Caco-2 (cell line): ENCODE data around the gene NME3. TPM values are rescaled to one million over a fixed set of nuclear protein-coding genes. Genes with fewer than 3 reads are reported as not detected.

ENCODE experiments used
- BruUV-seq: library from RNA; stranded (reverse); fragments of 400-500 nt; replicated peaks from 2 replicates; lab custom pipeline; 2021; lab: Mats Ljungman, UMichigan
- CTCF ChIA-PET: fragments of 300-600 bp; sonication (Branson Sonifier 250); formaldehyde crosslinking; loops from one replicate; lab custom pipeline; 2022; ENCODE audit warnings: antibody characterized with exemption; lab: Charles Lee
- POLR2A ChIA-PET: fragments of 300-600 bp; sonication (Branson Sonifier 250); formaldehyde crosslinking; loops from one replicate; lab custom pipeline; 2022; ENCODE audit warnings: antibody characterized with exemption; lab: Charles Lee
- DNase-seq, 2 experiments: peaks; one replicate each; pipeline versions ENCODE4 v3.0.0 to v3.0.0-alpha.2; 2020 to 2022
- H3K27me3 ChIP-seq: replicated peaks from 2 replicates; pipeline ENCODE4 v1.6.0; 2011; ENCODE audit warnings: low read length; ENCODE audit not compliant: control insufficient read depth, insufficient read depth
- H3K36me3 ChIP-seq: 2 replicates; pipeline ENCODE4 v1.5.1; 2011; ENCODE audit warnings: low read length; ENCODE audit not compliant: control insufficient read depth, insufficient read depth
- H3K4me1 ChIP-seq: fragments of 250-450 bp; sonication (Bioruptor Pico); 2 replicates; pipeline ENCODE4 v1.5.1; 2020; ENCODE audit warnings: mild to moderate bottlenecking
- H3K4me3 ChIP-seq: 2 replicates; pipeline ENCODE4 v1.5.1; 2011; ENCODE audit warnings: low read depth, mild to moderate bottlenecking, control low read depth, low read length
- H3K9me3 ChIP-seq: fragments of 250-450 bp; sonication (Bioruptor Pico); 2 replicates; pipeline ENCODE4 v1.5.1; 2020; ENCODE audit warnings: mild to moderate bottlenecking, moderate library complexity
- H3K27ac Mint-ChIP-seq: one replicate; pipeline ENCODE4 v1.8.0; 2022; ENCODE audit warnings: mixed read lengths; ENCODE audit not compliant: unreplicated experiment
- H3K27me3 Mint-ChIP-seq: one replicate; pipeline ENCODE4 v1.8.0; 2022; ENCODE audit warnings: mixed read lengths; ENCODE audit not compliant: insufficient read depth, unreplicated experiment
- H3K36me3 Mint-ChIP-seq: one replicate; pipeline ENCODE4 v1.8.0; 2022; ENCODE audit warnings: mild to moderate bottlenecking, mixed read lengths; ENCODE audit not compliant: insufficient read depth, unreplicated experiment
- H3K4me1 Mint-ChIP-seq: one replicate; pipeline ENCODE4 v1.8.0; 2022; ENCODE audit warnings: low read depth, mixed read lengths; ENCODE audit not compliant: unreplicated experiment
- H3K4me3 Mint-ChIP-seq: one replicate; pipeline ENCODE4 v1.8.0; 2022; ENCODE audit warnings: mild to moderate bottlenecking, moderate library complexity, mixed read lengths; ENCODE audit not compliant: unreplicated experiment
- H3K9me3 Mint-ChIP-seq: one replicate; pipeline ENCODE4 v1.8.0; 2022; ENCODE audit warnings: mixed read lengths; ENCODE audit not compliant: unreplicated experiment
- intact Hi-C: fragments of 100-400 bp; cut with micrococcal nuclease; formaldehyde crosslinking; loops from one replicate; pipeline ENCODE4 v1.10.0; 2022; ENCODE audit not compliant: unreplicated experiment
- total RNA-seq: library from RNA; stranded (reverse); gene quantifications from 2 replicates; pipeline ENCODE4 v1.2.3, GENCODE V29; 2022
- TF ChIP-seq, protein P1 (sequence below), 2 experiments: fragments of 200-600 bp in 1 of 2; IDR thresholded peaks; 1 replicate in 1 of 2; 2 replicates in 1 of 2; pipeline versions ENCODE4 v1.5.1 to v1.8.0; 2011 to 2022; ENCODE audit warnings: antibody characterized with exemption in 1 of 2, control low read depth in 1 of 2, inconsistent platforms in 1 of 2, low read depth in 1 of 2, low read length in 1 of 2, mild to moderate bottlenecking in 1 of 2, moderate library complexity in 1 of 2; ENCODE audit not compliant: insufficient read depth in 1 of 2, severe bottlenecking in 1 of 2, unreplicated experiment in 1 of 2

The NME3 gene
- total RNA-seq, 1 experiment from 2014 or later = 7.0 TPM

DNA sequence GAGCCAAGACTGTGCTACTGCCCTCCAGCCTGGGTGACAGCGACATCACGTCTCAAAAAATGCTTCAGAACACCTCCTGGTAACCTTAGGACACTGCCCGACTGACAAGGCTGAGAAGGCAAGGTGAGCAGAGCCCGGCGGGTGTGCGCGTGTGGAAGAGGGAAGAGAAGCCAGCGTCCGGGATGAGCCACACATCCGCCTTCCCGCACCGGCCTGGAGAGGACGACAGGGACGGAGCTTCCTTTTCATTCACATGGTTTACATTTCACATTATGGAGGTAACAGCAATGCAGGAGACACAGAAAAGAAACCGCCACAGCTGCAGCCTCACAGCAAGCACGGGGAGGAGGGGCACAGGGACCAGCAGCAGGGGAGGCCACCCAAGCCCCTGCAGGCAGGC, 38.8 kb upstream of the NME3 start:
- CTCF ChIA-PET = no interaction called here
- Histone ChIP-seq H3K4me1 (no peaks in the 10 kb centered on the region), H3K4me3 (no peak overlapping the region), H3K27me3 (no peaks in the 10 kb centered on the region), H3K9me3 (no peaks in the 10 kb centered on the region), H3K36me3 (no peaks in the 10 kb centered on the region)
- peaks cover 7% of the 10 kb centered on the region for H3K36me3 Mint-ChIP-seq
- H3K27ac Mint-ChIP-seq = no peak overlapping the region
- no peak for DNase-seq
- POLR2A ChIA-PET = no interaction called here
- H3K27me3 Mint-ChIP-seq = no peaks in the 10 kb centered on the region
- no TSS peak for BruUV-seq
- no peaks in the 10 kb centered on the region for H3K9me3 Mint-ChIP-seq
- H3K4me1 Mint-ChIP-seq = no peaks in the 10 kb centered on the region
- TF ChIP-seq, protein P1, sequence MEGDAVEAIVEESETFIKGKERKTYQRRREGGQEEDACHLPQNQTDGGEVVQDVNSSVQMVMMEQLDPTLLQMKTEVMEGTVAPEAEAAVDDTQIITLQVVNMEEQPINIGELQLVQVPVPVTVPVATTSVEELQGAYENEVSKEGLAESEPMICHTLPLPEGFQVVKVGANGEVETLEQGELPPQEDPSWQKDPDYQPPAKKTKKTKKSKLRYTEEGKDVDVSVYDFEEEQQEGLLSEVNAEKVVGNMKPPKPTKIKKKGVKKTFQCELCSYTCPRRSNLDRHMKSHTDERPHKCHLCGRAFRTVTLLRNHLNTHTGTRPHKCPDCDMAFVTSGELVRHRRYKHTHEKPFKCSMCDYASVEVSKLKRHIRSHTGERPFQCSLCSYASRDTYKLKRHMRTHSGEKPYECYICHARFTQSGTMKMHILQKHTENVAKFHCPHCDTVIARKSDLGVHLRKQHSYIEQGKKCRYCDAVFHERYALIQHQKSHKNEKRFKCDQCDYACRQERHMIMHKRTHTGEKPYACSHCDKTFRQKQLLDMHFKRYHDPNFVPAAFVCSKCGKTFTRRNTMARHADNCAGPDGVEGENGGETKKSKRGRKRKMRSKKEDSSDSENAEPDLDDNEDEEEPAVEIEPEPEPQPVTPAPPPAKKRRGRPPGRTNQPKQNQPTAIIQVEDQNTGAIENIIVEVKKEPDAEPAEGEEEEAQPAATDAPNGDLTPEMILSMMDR (IDR thresholded peaks at IDR 0.05; ENCODE audit: insufficient read depth in 1 of 2, low read depth in 1 of 2, low read length in 1 of 2, severe bottlenecking in 1 of 2, unreplicated experiment in 1 of 2) = no peak
- intact Hi-C loops = no loop called here
- no peak overlapping the region for H3K4me3 Mint-ChIP-seq

DNA sequence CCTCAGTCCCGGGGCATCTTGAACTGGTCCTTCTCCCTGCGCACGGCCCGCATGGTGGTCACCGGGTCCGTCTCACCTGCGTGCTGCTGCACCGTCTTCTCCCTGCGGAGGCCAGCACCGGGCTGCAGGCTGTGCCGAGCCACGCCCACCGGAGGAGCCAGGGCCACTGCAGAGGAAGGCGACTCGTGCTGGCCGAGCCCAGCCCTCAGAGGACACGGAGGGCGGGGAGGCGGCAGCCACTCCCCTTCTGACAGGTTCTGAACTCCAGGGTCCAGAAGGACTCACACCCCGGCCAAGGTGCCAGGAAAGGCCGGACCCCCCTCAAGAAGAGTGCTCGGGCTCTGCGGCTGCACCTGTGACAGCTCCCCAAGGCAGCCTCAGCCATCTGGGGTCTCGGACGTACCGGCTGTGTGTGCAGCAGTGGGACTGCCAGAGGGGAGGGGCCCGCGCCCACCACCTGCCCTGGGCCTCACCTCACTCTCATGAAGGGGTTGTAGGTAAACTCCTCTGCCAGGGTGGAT, 38.0 kb upstream of the NME3 start:
- POLR2A ChIA-PET = no interaction called here
- no peaks in the 10 kb centered on the region for H3K4me1 Mint-ChIP-seq
- H3K27me3 Mint-ChIP-seq = no peaks in the 10 kb centered on the region
- no peak overlapping the region for H3K4me3 Mint-ChIP-seq
- H3K36me3 ChIP-seq = no peaks in the 10 kb centered on the region
- H3K9me3 Mint-ChIP-seq = no peaks in the 10 kb centered on the region
- H3K4me3 ChIP-seq = no peak overlapping the region
- H3K27me3 ChIP-seq = no peaks in the 10 kb centered on the region
- H3K9me3 ChIP-seq = no peaks in the 10 kb centered on the region
- TF ChIP-seq, protein P1 (IDR thresholded peaks at IDR 0.05; ENCODE audit: insufficient read depth in 1 of 2, low read depth in 1 of 2, low read length in 1 of 2, severe bottlenecking in 1 of 2, unreplicated experiment in 1 of 2) = no peak
- BruUV-seq = no TSS peak
- no peaks in the 10 kb centered on the region for H3K4me1 ChIP-seq
- H3K27ac Mint-ChIP-seq = no peak overlapping the region
- DNase-seq = no peak
- CTCF ChIA-PET = no interaction called here
- intact Hi-C loops = no loop called here
- H3K36me3 Mint-ChIP-seq = peaks cover 6% of the 10 kb centered on the region

DNA sequence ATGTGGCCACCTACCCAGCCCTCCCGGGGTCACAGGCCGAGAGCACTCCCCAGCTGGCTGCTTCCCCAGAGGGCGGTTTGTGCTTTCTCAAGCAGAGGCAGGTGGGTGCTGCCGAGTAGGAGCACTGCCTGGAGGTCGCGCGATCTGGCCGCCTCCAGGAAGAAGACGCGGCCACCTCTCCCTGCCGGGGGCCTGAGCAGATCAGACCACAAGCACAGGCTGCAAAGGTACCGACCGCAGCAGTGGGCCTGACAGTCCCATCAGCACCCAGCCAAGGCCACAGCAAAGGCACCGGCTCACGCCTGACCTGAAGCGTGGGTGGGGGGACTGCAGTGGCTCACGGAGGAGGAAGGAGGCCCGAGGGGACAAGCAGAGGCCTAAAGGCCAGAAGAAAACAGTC, 37.3 kb upstream of the NME3 start:
- H3K27ac Mint-ChIP-seq = no peak overlapping the region
- CTCF ChIA-PET = no interaction called here
- Histone ChIP-seq H3K36me3 (no peaks in the 10 kb centered on the region), H3K9me3 (no peaks in the 10 kb centered on the region), H3K4me3 (no peak overlapping the region), H3K27me3 (no peaks in the 10 kb centered on the region), H3K4me1 (no peaks in the 10 kb centered on the region)
- POLR2A ChIA-PET = no interaction called here
- no peaks in the 10 kb centered on the region for H3K27me3 Mint-ChIP-seq
- H3K4me1 Mint-ChIP-seq = no peaks in the 10 kb centered on the region
- TF ChIP-seq, protein P1 (IDR thresholded peaks at IDR 0.05; ENCODE audit: insufficient read depth in 1 of 2, low read depth in 1 of 2, low read length in 1 of 2, severe bottlenecking in 1 of 2, unreplicated experiment in 1 of 2) = no peak
- DNase-seq = no peak
- no peak overlapping the region for H3K4me3 Mint-ChIP-seq
- intact Hi-C loops = no loop called here
- H3K36me3 Mint-ChIP-seq = peaks cover 11% of the 10 kb centered on the region
- no TSS peak for BruUV-seq
- no peaks in the 10 kb centered on the region for H3K9me3 Mint-ChIP-seq
